Gastrocnemius medialis (tissue), 4 donors: ENCODE data around the gene RANGRF.

Source experiments
- POLR2A ChIP-seq, 2 donors: fragments of 450-650 bp; IDR thresholded peaks; one replicate each; pipeline ENCODE4 v1.6.1; 2017; ENCODE audit warnings: antibody characterized with exemption in 2 of 2, mild to moderate bottlenecking in 2 of 2, moderate library complexity in 2 of 2
- TF ChIP-seq, protein P1 (sequence below), 5 experiments: fragments of 450-650 bp in 3 of 5; fragments of 200-600 bp in 2 of 5; sonication (generic) in 2 of 5; IDR thresholded peaks in 4 of 5; conservative IDR thresholded peaks in 1 of 5; 1 replicate in 4 of 5; 2 replicates in 1 of 5; pipeline ENCODE4 v1.5.1; 2016 to 2019; ENCODE audit warnings: antibody characterized with exemption in 5 of 5, mild to moderate bottlenecking in 3 of 5, moderate library complexity in 3 of 5

DNA sequence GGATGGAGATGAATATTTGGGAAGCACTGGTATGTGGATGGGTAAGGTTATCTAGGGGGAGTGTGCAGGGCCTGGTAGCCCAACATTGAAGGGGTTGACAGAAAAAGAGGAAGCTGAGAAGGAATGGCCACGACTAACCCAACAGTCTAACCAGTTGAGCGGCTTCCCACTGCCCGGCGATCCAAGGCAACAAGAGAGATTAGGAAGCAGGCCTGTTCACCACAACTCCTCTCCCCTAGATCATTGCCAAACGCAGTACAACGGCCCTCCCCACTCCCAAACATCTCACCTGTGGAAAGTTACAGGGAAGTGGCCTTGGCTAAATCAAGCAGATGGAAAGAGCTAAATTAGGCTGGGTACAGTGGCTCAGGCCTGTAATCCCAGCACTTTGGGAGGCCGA lies 11.2 kb upstream of the RANGRF start:
- TF ChIP-seq, protein P1, sequence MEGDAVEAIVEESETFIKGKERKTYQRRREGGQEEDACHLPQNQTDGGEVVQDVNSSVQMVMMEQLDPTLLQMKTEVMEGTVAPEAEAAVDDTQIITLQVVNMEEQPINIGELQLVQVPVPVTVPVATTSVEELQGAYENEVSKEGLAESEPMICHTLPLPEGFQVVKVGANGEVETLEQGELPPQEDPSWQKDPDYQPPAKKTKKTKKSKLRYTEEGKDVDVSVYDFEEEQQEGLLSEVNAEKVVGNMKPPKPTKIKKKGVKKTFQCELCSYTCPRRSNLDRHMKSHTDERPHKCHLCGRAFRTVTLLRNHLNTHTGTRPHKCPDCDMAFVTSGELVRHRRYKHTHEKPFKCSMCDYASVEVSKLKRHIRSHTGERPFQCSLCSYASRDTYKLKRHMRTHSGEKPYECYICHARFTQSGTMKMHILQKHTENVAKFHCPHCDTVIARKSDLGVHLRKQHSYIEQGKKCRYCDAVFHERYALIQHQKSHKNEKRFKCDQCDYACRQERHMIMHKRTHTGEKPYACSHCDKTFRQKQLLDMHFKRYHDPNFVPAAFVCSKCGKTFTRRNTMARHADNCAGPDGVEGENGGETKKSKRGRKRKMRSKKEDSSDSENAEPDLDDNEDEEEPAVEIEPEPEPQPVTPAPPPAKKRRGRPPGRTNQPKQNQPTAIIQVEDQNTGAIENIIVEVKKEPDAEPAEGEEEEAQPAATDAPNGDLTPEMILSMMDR (IDR thresholded peaks at IDR 0.05 in 4 of 5, conservative IDR thresholded peaks at IDR 0.05 in 1 of 5) = no peak
- no peak for TF ChIP-seq POLR2A (IDR thresholded peaks at IDR 0.05)
